ENCODE measurements around the gene SKAP1.

The SKAP1 gene

GRCh38 chr17:48429638-48430586, at the start of gene SKAP1:
Gene SKAP1 (minus strand): TSS chr17:48430214.
- in situ Hi-C loops (cut with HindIII; ENCODE audit: low sequenced_read_pairs): no loop called here

GRCh38 chr17:48479014-48479402, 49.0 kb upstream of the SKAP1 start:
- in situ Hi-C loops (cut with HindIII; ENCODE audit: low sequenced_read_pairs): no loop called here

GRCh38 chr17:48478224-48479013, 48.4 kb upstream of the SKAP1 start:
- in situ Hi-C loops (cut with HindIII; ENCODE audit: low sequenced_read_pairs): no loop called here

- in situ Hi-C loops (cut with HindIII; ENCODE audit: low sequenced_read_pairs): no loop called here
Observed at GRCh38 chr17:48477221-48477620, 47.2 kb upstream of the SKAP1 start.

GRCh38 chr17:48472411-48473281, 42.6 kb upstream of the SKAP1 start:
- in situ Hi-C loops (cut with HindIII; ENCODE audit: low sequenced_read_pairs): no loop called here

GRCh38 chr17:48471817-48472410, 41.9 kb upstream of the SKAP1 start:
- in situ Hi-C loops (cut with HindIII; ENCODE audit: low sequenced_read_pairs): no loop called here

- in situ Hi-C loops (cut with HindIII; ENCODE audit: low sequenced_read_pairs): no loop called here
Observed at GRCh38 chr17:48470388-48471034, 40.5 kb upstream of the SKAP1 start.

- in situ Hi-C loops (cut with HindIII; ENCODE audit: low sequenced_read_pairs): no loop called here
Observed at GRCh38 chr17:48469227-48469626, 39.2 kb upstream of the SKAP1 start.

GRCh38 chr17:48468299-48468698, 38.3 kb upstream of the SKAP1 start:
- in situ Hi-C loops (cut with HindIII; ENCODE audit: low sequenced_read_pairs): no loop called here

GRCh38 chr17:48465884-48466283, 35.9 kb upstream of the SKAP1 start:
- in situ Hi-C loops (cut with HindIII; ENCODE audit: low sequenced_read_pairs): no loop called here

- in situ Hi-C loops (cut with HindIII; ENCODE audit: low sequenced_read_pairs): no loop called here
Observed at GRCh38 chr17:48463526-48463925, 33.5 kb upstream of the SKAP1 start.

GRCh38 chr17:48462946-48463345, 32.9 kb upstream of the SKAP1 start:
- in situ Hi-C loops (cut with HindIII; ENCODE audit: low sequenced_read_pairs): no loop called here

- in situ Hi-C loops (cut with HindIII; ENCODE audit: low sequenced_read_pairs): no loop called here
Observed at GRCh38 chr17:48460052-48460451, 30.0 kb upstream of the SKAP1 start.

GRCh38 chr17:48459070-48459844, 29.2 kb upstream of the SKAP1 start:
- in situ Hi-C loops (cut with HindIII; ENCODE audit: low sequenced_read_pairs): no loop called here

GRCh38 chr17:48457080-48457836, 27.2 kb upstream of the SKAP1 start:
- in situ Hi-C loops (cut with HindIII; ENCODE audit: low sequenced_read_pairs): no loop called here

GRCh38 chr17:48456589-48456988, 26.6 kb upstream of the SKAP1 start:
- in situ Hi-C loops (cut with HindIII; ENCODE audit: low sequenced_read_pairs): no loop called here

- in situ Hi-C loops (cut with HindIII; ENCODE audit: low sequenced_read_pairs): no loop called here
Observed at GRCh38 chr17:48455791-48456190, 25.8 kb upstream of the SKAP1 start.

GRCh38 chr17:48453447-48453846, 23.4 kb upstream of the SKAP1 start:
- in situ Hi-C loops (cut with HindIII; ENCODE audit: low sequenced_read_pairs): no loop called here

- in situ Hi-C loops (cut with HindIII; ENCODE audit: low sequenced_read_pairs): no loop called here
Observed at GRCh38 chr17:48451489-48451888, 21.5 kb upstream of the SKAP1 start.
